HEK293 (cell line): Measurements from ENCODE around the gene ANP32B.

Source experiments
- CTCF ChIA-PET: fragments of 350-600 bp; formaldehyde crosslinking; extraction: SDS; loops from one replicate; lab custom pipeline; 2021; ENCODE audit warnings: antibody characterized with exemption; lab: Yijun Ruan, JAX
- POLR2A ChIA-PET: fragments of 300-600 bp; formaldehyde crosslinking; extraction: SDS; loops from one replicate; lab custom pipeline; 2020; ENCODE audit warnings: antibody characterized with exemption, inconsistent platforms; lab: Yijun Ruan, JAX
- H3K27ac ChIP-seq: fragments of 200-500 bp; sonication (Bioruptor generic); 2 replicates; pipeline ENCODE4 v1.5.1; 2014; ENCODE audit warnings: low read depth, low read length, control low read depth, inconsistent platforms; ENCODE audit errors: extremely low read depth
- H3K36me3 ChIP-seq, 2 experiments: fragments of 200-500 bp in 1 of 2; sonication (Bioruptor generic) in 1 of 2; 1 replicate in 1 of 2; 2 replicates in 1 of 2; pipeline ENCODE4 v1.5.1; 2014 to 2017; ENCODE audit warnings: inconsistent platforms in 2 of 2, low read length in 2 of 2; ENCODE audit not compliant: control insufficient read depth in 2 of 2, insufficient read depth in 1 of 2
- H3K4me1 ChIP-seq: fragments of 200-500 bp; sonication (Bioruptor generic); 2 replicates; pipeline ENCODE4 v1.5.1; 2014; ENCODE audit warnings: mild to moderate bottlenecking, low read length, inconsistent platforms; ENCODE audit not compliant: control insufficient read depth, insufficient read depth
- H3K4me3 ChIP-seq: 2 replicates; pipeline ENCODE4 v1.5.1; 2011; ENCODE audit warnings: low read depth, mild to moderate bottlenecking, control low read depth, low read length, moderate library complexity
- H3K9me3 ChIP-seq: fragments of 200-500 bp; sonication (Bioruptor generic); 2 replicates; pipeline ENCODE4 v1.5.1; 2014; ENCODE audit warnings: low read depth, low read length, inconsistent platforms; ENCODE audit not compliant: control insufficient read depth, insufficient read depth
- EGR2 ChIP-seq: fragments of 450-650 bp; formaldehyde crosslinking; IDR thresholded peaks from 2 replicates; pipeline ENCODE4 v1.5.1; 2016; ENCODE audit warnings: low read depth, missing biosample characterization, missing genetic modification characterization
- MYNN ChIP-seq: fragments of 450-650 bp; formaldehyde crosslinking; IDR thresholded peaks from 2 replicates; pipeline ENCODE4 v1.5.1; 2016; ENCODE audit warnings: missing biosample characterization, missing genetic modification characterization, borderline replicate concordance
- SP2 ChIP-seq: fragments of 450-650 bp; formaldehyde crosslinking; IDR thresholded peaks from 2 replicates; pipeline ENCODE4 v1.5.1; 2016; ENCODE audit warnings: missing biosample characterization, missing genetic modification characterization
- ZFP37 ChIP-seq: fragments of 450-650 bp; formaldehyde crosslinking; IDR thresholded peaks from 2 replicates; pipeline ENCODE4 v1.5.1; 2016; ENCODE audit warnings: missing biosample characterization, missing genetic modification characterization
- ZNF10 ChIP-seq: fragments of 450-650 bp; formaldehyde crosslinking; IDR thresholded peaks from 2 replicates; pipeline ENCODE4 v1.5.1; 2017; ENCODE audit warnings: missing biosample characterization, missing genetic modification characterization
- ZNF146 ChIP-seq: fragments of 450-650 bp; formaldehyde crosslinking; IDR thresholded peaks from 2 replicates; pipeline ENCODE4 v1.5.1; 2016; ENCODE audit warnings: missing biosample characterization, missing genetic modification characterization
- ZNF19 ChIP-seq: fragments of 450-650 bp; formaldehyde crosslinking; IDR thresholded peaks from 2 replicates; pipeline ENCODE4; 2016; ENCODE audit warnings: missing biosample characterization, missing genetic modification characterization, low read depth
- ZNF335 ChIP-seq: fragments of 450-650 bp; formaldehyde crosslinking; conservative IDR thresholded peaks from 2 replicates; pipeline ENCODE4 v1.5.1; 2016; ENCODE audit warnings: missing biosample characterization, missing genetic modification characterization
- ZNF391 ChIP-seq: fragments of 450-650 bp; formaldehyde crosslinking; IDR thresholded peaks from 2 replicates; pipeline ENCODE4 v1.5.1; 2016; ENCODE audit warnings: low read depth, missing biosample characterization, missing genetic modification characterization, borderline replicate concordance
- ZNF501 ChIP-seq: fragments of 450-650 bp; formaldehyde crosslinking; IDR thresholded peaks from 2 replicates; pipeline ENCODE4 v1.5.1; 2016; ENCODE audit warnings: missing biosample characterization, missing genetic modification characterization
- ZNF548 ChIP-seq: fragments of 450-650 bp; formaldehyde crosslinking; IDR thresholded peaks from 2 replicates; pipeline ENCODE4 v1.5.1; 2016; ENCODE audit warnings: missing biosample characterization, missing genetic modification characterization
- ZNF555 ChIP-seq: fragments of 450-650 bp; formaldehyde crosslinking; conservative IDR thresholded peaks from 2 replicates; pipeline ENCODE4 v1.5.1; 2017; ENCODE audit warnings: missing biosample characterization, mild to moderate bottlenecking, missing genetic modification characterization, inconsistent platforms
- ZNF600 ChIP-seq: fragments of 450-650 bp; formaldehyde crosslinking; IDR thresholded peaks from 2 replicates; pipeline ENCODE4 v1.5.1; 2016; ENCODE audit warnings: missing biosample characterization, missing genetic modification characterization
- ZNF664 ChIP-seq: fragments of 450-650 bp; formaldehyde crosslinking; IDR thresholded peaks from 2 replicates; pipeline ENCODE4 v1.5.1; 2016; ENCODE audit warnings: missing biosample characterization, missing genetic modification characterization
- ZNF76 ChIP-seq: fragments of 450-650 bp; formaldehyde crosslinking; IDR thresholded peaks from 2 replicates; pipeline ENCODE4; 2016; ENCODE audit warnings: low read depth, missing biosample characterization, missing genetic modification characterization, borderline replicate concordance
- ZNF776 ChIP-seq: fragments of 450-650 bp; formaldehyde crosslinking; IDR thresholded peaks from 2 replicates; pipeline ENCODE4 v1.5.0; 2017; ENCODE audit warnings: missing biosample characterization, missing genetic modification characterization, borderline replicate concordance
- ZNF843 ChIP-seq: fragments of 450-650 bp; formaldehyde crosslinking; IDR thresholded peaks from 2 replicates; pipeline ENCODE4 v1.5.1; 2016; ENCODE audit warnings: missing biosample characterization, missing genetic modification characterization
- TF ChIP-seq, protein P1 (sequence below): fragments of 450-650 bp; IDR thresholded peaks from 2 replicates; pipeline ENCODE4 v1.5.1; 2018; ENCODE audit warnings: missing biosample characterization, mild to moderate bottlenecking, missing genetic modification characterization
- TF ChIP-seq, protein P2 (sequence below): fragments of 450-650 bp; formaldehyde crosslinking; IDR thresholded peaks from 2 replicates; pipeline ENCODE4; 2016; ENCODE audit warnings: missing biosample characterization, missing genetic modification characterization
- TF ChIP-seq, protein P3 (sequence below): fragments of 450-650 bp; formaldehyde crosslinking; IDR thresholded peaks from 2 replicates; pipeline ENCODE4 v1.5.1; 2016; ENCODE audit warnings: missing biosample characterization, missing genetic modification characterization
- TF ChIP-seq, protein P4 (sequence below): fragments of 450-650 bp; formaldehyde crosslinking; IDR thresholded peaks from 2 replicates; pipeline ENCODE4 v1.5.1; 2017; ENCODE audit warnings: missing biosample characterization, missing genetic modification characterization
- TF ChIP-seq, protein P5 (sequence below): fragments of 450-650 bp; formaldehyde crosslinking; IDR thresholded peaks from 2 replicates; pipeline ENCODE4 v1.5.1; 2016; ENCODE audit warnings: missing biosample characterization, missing genetic modification characterization

Gene ANP32B

DNA sequence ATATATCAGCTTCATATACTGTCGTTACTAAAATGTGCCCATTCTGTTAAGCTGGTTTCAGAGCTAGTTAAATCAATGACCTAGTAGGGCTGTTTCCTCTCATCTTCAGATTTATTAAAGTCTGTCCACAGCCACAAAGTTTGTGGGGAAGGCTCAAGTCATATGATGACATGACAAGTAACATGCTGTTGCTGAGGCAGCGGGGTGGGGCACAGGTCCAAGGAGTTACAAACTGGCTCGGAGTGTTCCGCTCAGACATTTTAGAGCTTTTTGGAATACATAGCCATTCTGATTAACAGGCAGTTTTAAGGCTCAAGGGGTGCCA is 2.7 kb upstream of the ANP32B start (continued):
- TF ChIP-seq SP2 (tag by site-specific recombination) (no peak), ZNF146 (tag by site-specific recombination) (no peak)

DNA sequence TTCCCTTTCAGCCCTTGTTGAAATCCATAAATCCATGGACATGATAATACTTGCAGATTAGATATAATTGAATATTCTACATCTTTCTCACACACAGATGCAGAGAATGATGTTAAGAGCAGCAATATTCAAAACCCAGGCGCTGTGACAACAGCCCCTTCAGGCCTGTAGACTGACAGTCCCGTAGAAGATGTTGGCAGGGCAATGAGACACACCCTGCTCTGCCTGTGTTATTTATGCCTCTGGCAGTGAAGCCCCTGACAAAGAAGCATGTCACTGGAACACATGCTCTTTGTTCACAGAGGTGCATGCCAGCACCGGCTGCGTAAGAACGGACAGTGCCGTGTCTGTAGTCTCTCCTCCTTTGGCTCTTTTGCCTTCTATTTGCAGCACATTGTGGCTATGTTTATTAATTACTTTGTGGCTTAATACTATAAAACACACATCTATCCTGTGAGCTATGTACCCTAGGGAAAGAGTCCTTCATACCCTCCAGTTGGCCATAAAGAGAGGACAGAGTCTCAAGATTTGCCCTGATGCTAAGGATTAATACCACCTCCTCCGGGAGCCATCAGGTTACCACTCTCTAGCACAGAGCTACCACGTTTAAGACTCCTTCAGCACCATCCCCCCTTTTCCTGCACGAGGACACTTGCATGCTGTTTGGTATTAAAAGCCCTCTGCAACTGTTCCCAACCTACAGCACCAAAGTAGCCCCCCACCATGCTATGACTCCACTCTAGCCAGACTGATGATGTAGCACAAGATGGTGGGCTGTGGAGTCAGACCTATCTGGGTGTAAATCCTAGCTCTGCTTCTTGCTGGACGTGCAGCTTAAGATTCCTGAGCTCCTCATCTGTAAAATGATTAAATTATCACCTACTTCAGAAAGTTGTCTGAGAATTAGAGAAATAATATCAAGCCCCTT is 2.0 kb upstream of the ANP32B start:
- peaks cover 2% of the 10 kb centered on the region for H3K4me1 ChIP-seq
- ChIA-PET CTCF (interaction anchor here (0.7 to 1.8 kb wide), 4 partner anchors 11 to 59 kb away, joined by 3 to 8 read pairs (median 4); partner anchors contain the start of gene TRMO), POLR2A (interaction anchor here (0.6 to 1.9 kb wide), 3 partner anchors 45 to 274 kb away, joined by 3 to 8 read pairs (median 6); partner anchors contain the start of genes TBC1D2 and TRMO)
- TF ChIP-seq ZNF843 (tag by site-specific recombination) (no peak), ZNF10 (tag by site-specific recombination) (no peak), MYNN (tag by site-specific recombination) (0 out of 2 replicates have a peak, but pooled peaks have one; percentile 55), ZNF664 (tag by site-specific recombination) (peak; percentile 75), ZNF335 (peak; percentile 30)
- TF ChIP-seq, protein P1, sequence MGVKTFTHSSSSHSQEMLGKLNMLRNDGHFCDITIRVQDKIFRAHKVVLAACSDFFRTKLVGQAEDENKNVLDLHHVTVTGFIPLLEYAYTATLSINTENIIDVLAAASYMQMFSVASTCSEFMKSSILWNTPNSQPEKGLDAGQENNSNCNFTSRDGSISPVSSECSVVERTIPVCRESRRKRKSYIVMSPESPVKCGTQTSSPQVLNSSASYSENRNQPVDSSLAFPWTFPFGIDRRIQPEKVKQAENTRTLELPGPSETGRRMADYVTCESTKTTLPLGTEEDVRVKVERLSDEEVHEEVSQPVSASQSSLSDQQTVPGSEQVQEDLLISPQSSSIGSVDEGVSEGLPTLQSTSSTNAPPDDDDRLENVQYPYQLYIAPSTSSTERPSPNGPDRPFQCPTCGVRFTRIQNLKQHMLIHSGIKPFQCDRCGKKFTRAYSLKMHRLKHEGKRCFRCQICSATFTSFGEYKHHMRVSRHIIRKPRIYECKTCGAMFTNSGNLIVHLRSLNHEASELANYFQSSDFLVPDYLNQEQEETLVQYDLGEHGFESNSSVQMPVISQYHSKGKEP (tag by site-specific recombination): no peak
- H3K36me3 ChIP-seq: no peaks in the 10 kb centered on the region
- H3K9me3 ChIP-seq: no peaks in the 10 kb centered on the region
- no peak overlapping the region for H3K27ac ChIP-seq
- no peak overlapping the region for H3K4me3 ChIP-seq

DNA sequence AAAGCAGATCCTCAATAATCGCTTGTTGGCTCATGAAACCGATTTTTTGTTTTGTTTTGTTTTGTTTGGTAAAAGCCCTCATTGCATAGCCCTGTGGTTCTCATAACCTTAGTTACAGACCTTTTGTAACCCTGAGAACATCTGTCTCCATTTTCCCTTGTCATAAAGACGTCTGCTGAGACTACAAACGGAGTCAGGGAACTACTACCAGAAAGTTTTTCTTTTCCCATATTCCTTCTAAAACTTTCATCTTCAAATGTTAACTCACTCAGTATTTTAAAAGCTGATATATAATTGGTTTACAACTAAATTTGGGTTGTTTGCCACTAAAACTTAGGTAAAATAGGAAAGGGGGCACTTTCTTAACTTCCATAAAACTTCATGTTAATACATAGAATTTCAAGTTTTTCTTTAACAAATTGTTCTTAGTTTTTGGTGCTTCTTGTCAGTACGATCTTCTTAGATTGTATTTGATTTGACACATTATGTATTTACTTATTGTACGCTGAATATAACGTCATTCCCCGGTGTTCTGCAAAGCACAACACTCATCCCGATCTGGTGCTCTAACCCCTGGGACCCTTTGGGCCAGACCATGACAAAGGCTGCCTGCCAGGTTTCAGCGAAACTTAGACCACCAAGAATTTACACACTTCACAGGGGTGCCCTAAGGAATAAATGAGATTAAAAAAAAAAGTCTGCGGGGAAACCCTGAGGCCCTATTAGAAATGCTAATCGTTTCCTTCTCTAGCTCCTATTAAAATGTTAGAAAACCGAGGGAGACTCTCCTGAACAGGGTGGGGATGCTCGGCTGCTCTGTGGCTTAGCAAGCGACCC is 1.1 kb upstream of the ANP32B start:
- CTCF ChIA-PET: interaction anchor here (0.6 to 1.8 kb wide), 6 partner anchors 12 to 275 kb away, joined by 3 to 8 read pairs (median 3); partner anchors contain the start of gene TRMO
- POLR2A ChIA-PET: interaction anchor here (0.6 to 4.3 kb wide), 15 partner anchors 9 to 346 kb away, joined by 3 to 41 read pairs (median 4); partner anchors contain the start of genes NANS, TBC1D2 and TRMO
- H3K4me1 ChIP-seq: peaks cover 4% of the 10 kb centered on the region
- H3K27ac ChIP-seq: peak overlapping the region; percentile 75; the same call in 1 of the 2 replicates
- H3K36me3 ChIP-seq: no peaks in the 10 kb centered on the region
- H3K9me3 ChIP-seq: no peaks in the 10 kb centered on the region
- H3K4me3 ChIP-seq: peak overlapping the region; percentile 55
- TF ChIP-seq ZNF391 (tag by site-specific recombination) (no peak), ZNF776 (tag by site-specific recombination) (no peak), ZNF19 (tag by site-specific recombination) (no peak), ZNF501 (tag by site-specific recombination) (no peak), ZNF600 (tag by site-specific recombination) (no peak), ZNF548 (tag by site-specific recombination) (no peak), ZFP37 (tag by site-specific recombination) (no peak), EGR2 (no peak), ZNF555 (tag by site-specific recombination) (no peak), ZNF76 (no peak)
- TF ChIP-seq, protein P2, sequence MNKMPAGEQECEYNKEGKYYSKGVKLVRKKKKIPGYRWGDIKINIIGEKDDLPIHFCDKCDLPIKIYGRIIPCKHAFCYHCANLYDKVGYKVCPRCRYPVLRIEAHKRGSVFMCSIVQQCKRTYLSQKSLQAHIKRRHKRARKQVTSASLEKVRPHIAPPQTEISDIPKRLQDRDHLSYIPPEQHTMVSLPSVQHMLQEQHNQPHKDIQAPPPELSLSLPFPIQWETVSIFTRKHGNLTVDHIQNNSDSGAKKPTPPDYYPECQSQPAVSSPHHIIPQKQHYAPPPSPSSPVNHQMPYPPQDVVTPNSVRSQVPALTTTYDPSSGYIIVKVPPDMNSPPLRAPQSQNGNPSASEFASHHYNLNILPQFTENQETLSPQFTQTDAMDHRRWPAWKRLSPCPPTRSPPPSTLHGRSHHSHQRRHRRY: no peak
- TF ChIP-seq, protein P3, sequence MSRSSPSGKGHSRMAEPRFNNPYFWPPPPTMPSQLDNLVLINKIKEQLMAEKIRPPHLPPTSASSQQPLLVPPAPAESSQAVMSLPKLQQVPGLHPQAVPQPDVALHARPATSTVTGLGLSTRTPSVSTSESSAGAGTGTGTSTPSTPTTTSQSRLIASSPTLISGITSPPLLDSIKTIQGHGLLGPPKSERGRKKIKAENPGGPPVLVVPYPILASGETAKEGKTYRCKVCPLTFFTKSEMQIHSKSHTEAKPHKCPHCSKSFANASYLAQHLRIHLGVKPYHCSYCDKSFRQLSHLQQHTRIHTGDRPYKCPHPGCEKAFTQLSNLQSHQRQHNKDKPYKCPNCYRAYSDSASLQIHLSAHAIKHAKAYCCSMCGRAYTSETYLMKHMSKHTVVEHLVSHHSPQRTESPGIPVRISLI (tag by site-specific recombination): no peak
- TF ChIP-seq, protein P4, sequence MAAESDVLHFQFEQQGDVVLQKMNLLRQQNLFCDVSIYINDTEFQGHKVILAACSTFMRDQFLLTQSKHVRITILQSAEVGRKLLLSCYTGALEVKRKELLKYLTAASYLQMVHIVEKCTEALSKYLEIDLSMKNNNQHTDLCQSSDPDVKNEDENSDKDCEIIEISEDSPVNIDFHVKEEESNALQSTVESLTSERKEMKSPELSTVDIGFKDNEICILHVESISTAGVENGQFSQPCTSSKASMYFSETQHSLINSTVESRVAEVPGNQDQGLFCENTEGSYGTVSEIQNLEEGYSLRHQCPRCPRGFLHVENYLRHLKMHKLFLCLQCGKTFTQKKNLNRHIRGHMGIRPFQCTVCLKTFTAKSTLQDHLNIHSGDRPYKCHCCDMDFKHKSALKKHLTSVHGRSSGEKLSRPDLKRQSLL: no peak
- TF ChIP-seq, protein P5, sequence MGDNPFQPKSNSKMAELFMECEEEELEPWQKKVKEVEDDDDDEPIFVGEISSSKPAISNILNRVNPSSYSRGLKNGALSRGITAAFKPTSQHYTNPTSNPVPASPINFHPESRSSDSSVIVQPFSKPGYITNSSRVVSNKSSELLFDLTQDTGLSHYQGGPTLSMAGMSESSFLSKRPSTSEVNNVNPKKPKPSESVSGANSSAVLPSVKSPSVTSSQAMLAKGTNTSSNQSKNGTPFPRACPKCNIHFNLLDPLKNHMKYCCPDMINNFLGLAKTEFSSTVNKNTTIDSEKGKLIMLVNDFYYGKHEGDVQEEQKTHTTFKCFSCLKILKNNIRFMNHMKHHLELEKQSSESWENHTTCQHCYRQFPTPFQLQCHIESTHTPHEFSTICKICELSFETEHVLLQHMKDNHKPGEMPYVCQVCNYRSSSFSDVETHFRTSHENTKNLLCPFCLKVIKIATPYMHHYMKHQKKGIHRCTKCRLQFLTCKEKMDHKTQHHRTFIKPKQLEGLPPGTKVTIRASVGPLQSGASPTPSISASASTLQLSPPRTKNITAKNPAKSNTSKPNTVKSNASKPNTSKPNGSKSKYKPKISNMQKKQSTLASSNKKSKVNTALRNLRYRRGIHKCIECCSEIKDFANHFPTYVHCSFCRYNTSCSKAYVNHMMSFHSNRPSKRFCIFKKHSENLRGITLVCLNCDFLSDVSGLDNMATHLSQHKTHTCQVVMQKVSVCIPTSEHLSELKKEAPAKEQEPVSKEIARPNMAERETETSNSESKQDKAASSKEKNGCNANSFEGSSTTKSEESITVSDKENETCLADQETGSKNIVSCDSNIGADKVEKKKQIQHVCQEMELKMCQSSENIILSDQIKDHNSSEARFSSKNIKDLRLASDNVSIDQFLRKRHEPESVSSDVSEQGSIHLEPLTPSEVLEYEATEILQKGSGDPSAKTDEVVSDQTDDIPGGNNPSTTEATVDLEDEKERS: no peak
